Measurements from ENCODE around the gene TOX3.

DNA sequence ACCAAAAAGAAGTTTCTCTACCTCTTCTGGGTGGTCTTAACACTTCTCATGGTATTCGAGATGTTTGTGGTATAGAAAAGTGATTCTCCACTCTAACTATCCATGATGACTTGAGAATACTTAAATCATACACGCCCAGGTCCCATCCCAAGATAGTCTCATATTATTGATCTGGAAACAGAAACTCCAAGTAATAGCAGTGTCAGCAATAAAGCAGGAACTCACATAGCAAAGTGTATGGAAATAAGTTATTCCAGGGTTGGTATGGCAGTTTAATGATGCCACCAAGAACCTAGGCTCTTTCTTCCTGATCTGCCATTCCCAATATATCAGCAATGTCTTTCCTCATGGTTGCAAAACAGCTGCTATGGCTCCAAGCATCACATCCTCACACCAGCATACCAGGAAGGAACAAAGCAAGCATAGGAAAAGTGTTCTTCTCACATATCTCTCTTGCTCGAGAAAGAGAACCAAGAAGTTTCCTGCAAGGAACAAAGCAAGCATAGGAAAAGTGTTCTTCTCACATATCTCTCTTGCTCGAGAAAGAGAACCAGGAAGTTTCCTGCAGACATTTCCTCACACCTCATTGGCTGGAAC is 23.6 kb upstream of the TOX3 start:
- TF ChIP-seq, protein P1, sequence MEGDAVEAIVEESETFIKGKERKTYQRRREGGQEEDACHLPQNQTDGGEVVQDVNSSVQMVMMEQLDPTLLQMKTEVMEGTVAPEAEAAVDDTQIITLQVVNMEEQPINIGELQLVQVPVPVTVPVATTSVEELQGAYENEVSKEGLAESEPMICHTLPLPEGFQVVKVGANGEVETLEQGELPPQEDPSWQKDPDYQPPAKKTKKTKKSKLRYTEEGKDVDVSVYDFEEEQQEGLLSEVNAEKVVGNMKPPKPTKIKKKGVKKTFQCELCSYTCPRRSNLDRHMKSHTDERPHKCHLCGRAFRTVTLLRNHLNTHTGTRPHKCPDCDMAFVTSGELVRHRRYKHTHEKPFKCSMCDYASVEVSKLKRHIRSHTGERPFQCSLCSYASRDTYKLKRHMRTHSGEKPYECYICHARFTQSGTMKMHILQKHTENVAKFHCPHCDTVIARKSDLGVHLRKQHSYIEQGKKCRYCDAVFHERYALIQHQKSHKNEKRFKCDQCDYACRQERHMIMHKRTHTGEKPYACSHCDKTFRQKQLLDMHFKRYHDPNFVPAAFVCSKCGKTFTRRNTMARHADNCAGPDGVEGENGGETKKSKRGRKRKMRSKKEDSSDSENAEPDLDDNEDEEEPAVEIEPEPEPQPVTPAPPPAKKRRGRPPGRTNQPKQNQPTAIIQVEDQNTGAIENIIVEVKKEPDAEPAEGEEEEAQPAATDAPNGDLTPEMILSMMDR (IDR thresholded peaks at IDR 0.05; ENCODE audit: insufficient read depth, low read length, poor library complexity, severe bottlenecking) = no peak
- no peak for TF ChIP-seq EZH2phosphoT487 (conservative IDR thresholded peaks at IDR 0.05; ENCODE audit: low read length)

Data from SU-DHL-6 (cell line).